Endothelial cell of umbilical vein (primary cell): ENCODE results near the gene THSD4. TPM values are rescaled to one million over a fixed set of nuclear protein-coding genes. Genes with fewer than 3 reads are reported as not detected.

Experiments used
- BruUV-seq: library from RNA; stranded (reverse); fragments of 400-500 nt; replicated peaks from 2 replicates; lab custom pipeline; 2021; lab: Mats Ljungman, UMichigan
- CTCF ChIA-PET: fragments of 300-600, 350-600 bp; sonication (Branson Sonifier 250); formaldehyde crosslinking; loops from one replicate; lab custom pipeline; 2021; ENCODE audit warnings: antibody characterized with exemption, inconsistent platforms; lab: Charles Lee
- POLR2A ChIA-PET: fragments of 300-600, 350-600 bp; sonication (Branson Sonifier 250); formaldehyde crosslinking; loops from one replicate; lab custom pipeline; 2021; ENCODE audit warnings: antibody characterized with exemption, inconsistent platforms; lab: Charles Lee
- DNase-seq: peaks from one replicate; pipeline ENCODE4 v3.0.0-alpha.2; 2011; ENCODE audit warnings: low read depth, low spot score
- FAIRE-seq: peaks from 2 replicates; lab custom pipeline; 2011; peaks lifted over from hg19 to GRCh38; lab: Jason Lieb, UNC
- H2AFZ ChIP-seq: 2 replicates; pipeline ENCODE4 v1.6.0; 2012; ENCODE audit warnings: low read depth, low read length, control low read depth, inconsistent platforms
- H3K27ac ChIP-seq: 2 replicates; pipeline ENCODE4 v1.5.1; 2011; ENCODE audit warnings: low read depth, mild to moderate bottlenecking, control low read depth, low read length, moderate library complexity; ENCODE audit not compliant: insufficient read depth
- H3K27me3 ChIP-seq, 2 experiments: 2 replicates each; pipeline versions ENCODE4 v1.6.0 to v1.6.1; 2011; ENCODE audit warnings: low read length in 2 of 2, mixed read lengths in 1 of 2; ENCODE audit not compliant: control insufficient read depth in 2 of 2, insufficient read depth in 2 of 2
- H3K36me3 ChIP-seq, 2 experiments: 2 replicates in 1 of 2; 3 replicates in 1 of 2; pipeline ENCODE4 v1.5.1; 2011; ENCODE audit warnings: low read length in 2 of 2, mild to moderate bottlenecking in 1 of 2, moderate library complexity in 1 of 2; ENCODE audit not compliant: control insufficient read depth in 2 of 2, insufficient read depth in 2 of 2; ENCODE audit errors: extremely low read depth in 1 of 2
- H3K4me1 ChIP-seq: 3 replicates; pipeline ENCODE4 v1.5.1; 2011; ENCODE audit warnings: mild to moderate bottlenecking, low read length; ENCODE audit not compliant: control insufficient read depth, insufficient read depth; ENCODE audit errors: extremely low read depth
- H3K4me2 ChIP-seq: 2 replicates; pipeline ENCODE4 v1.6.1; 2011; ENCODE audit warnings: low read length, control low read depth, mixed read lengths; ENCODE audit not compliant: insufficient read depth
- H3K4me3 ChIP-seq, 3 experiments: fragments of 200-600 bp in 1 of 3; sonication (generic), shearing (Covaris generic) in 1 of 3; replicated peaks in 1 of 3; 2 replicates each; pipeline ENCODE4 v1.5.1; 2011 to 2016; ENCODE audit warnings: control low read depth in 3 of 3, low read length in 3 of 3, mild to moderate bottlenecking in 2 of 3, inconsistent platforms in 1 of 3, low read depth in 1 of 3, moderate library complexity in 1 of 3; ENCODE audit not compliant: insufficient read depth in 1 of 3
- H3K79me2 ChIP-seq: 2 replicates; pipeline ENCODE4 v1.6.0; 2012; ENCODE audit warnings: low read length, inconsistent platforms; ENCODE audit not compliant: control insufficient read depth, insufficient read depth
- H3K9ac ChIP-seq: replicated peaks from 2 replicates; pipeline ENCODE3; 2011; ENCODE audit warnings: low read length, control low read depth; ENCODE audit not compliant: insufficient read depth; ENCODE audit errors: extremely low read depth
- H3K9me1 ChIP-seq: replicated peaks from 3 replicates; pipeline ENCODE4 v1.6.0; 2011; ENCODE audit warnings: mild to moderate bottlenecking, low read length; ENCODE audit not compliant: control insufficient read depth, insufficient read depth; ENCODE audit errors: extremely low read depth
- H3K9me3 ChIP-seq: replicated peaks from 2 replicates; pipeline ENCODE4 v1.5.1; 2012; ENCODE audit warnings: low read length, inconsistent platforms; ENCODE audit not compliant: control insufficient read depth, insufficient read depth
- H4K20me1 ChIP-seq: replicated peaks from 2 replicates; pipeline ENCODE3; 2011; ENCODE audit warnings: mild to moderate bottlenecking, low read length; ENCODE audit not compliant: control insufficient read depth, insufficient read depth; ENCODE audit errors: extremely low read depth
- EZH2 ChIP-seq: IDR thresholded peaks from 2 replicates; pipeline ENCODE4 v1.6.1; 2012; ENCODE audit warnings: borderline replicate concordance, low read depth, mild to moderate bottlenecking, moderate library complexity, low read length, inconsistent platforms; ENCODE audit not compliant: severe bottlenecking
- FOS ChIP-seq: IDR thresholded peaks from 2 replicates; pipeline ENCODE4 v1.6.1; 2011; ENCODE audit warnings: mild to moderate bottlenecking, low read length, moderate library complexity, borderline replicate concordance; ENCODE audit not compliant: insufficient read depth
- GATA2 ChIP-seq: IDR thresholded peaks from 2 replicates; pipeline ENCODE4 v1.7.0; 2011; ENCODE audit warnings: low read depth, mild to moderate bottlenecking, moderate library complexity, mixed read lengths, low read length; ENCODE audit not compliant: insufficient read length, insufficient read depth
- JUN ChIP-seq: IDR thresholded peaks from 2 replicates; pipeline ENCODE4 v1.6.1; 2011; ENCODE audit warnings: borderline replicate concordance, low read depth; ENCODE audit not compliant: insufficient read length, insufficient read depth
- MYC ChIP-seq: IDR thresholded peaks from one replicate; pipeline ENCODE4 v1.6.1; 2011; ENCODE audit warnings: mild to moderate bottlenecking, low read depth, low read length
- POLR2A ChIP-seq: IDR thresholded peaks from 2 replicates; pipeline ENCODE4 v1.6.1; 2012; ENCODE audit warnings: low read depth, mild to moderate bottlenecking, control low read depth, low read length
- POLR2AphosphoS5 ChIP-seq: IDR thresholded peaks from 2 replicates; pipeline ENCODE4 v1.6.1; 2012; ENCODE audit warnings: low read depth, mild to moderate bottlenecking, control low read depth, low read length, moderate library complexity; ENCODE audit not compliant: insufficient read depth
- dilution Hi-C: fragments of 300-500 bp; cut with MboI; formaldehyde crosslinking; loops from one replicate; pipeline ENCODE4 v1.15.0; 2019; ENCODE audit warnings: low sequenced_read_pairs; ENCODE audit not compliant: extremely low pct_ligation_motif_present
- intact Hi-C: fragments of 100-400 bp; cut with micrococcal nuclease; formaldehyde crosslinking; loops from one replicate; pipeline ENCODE4 v1.10.0; 2022
- polyA plus RNA-seq, 4 experiments: library from polyadenylated mRNA; depleted of rRNA in 3 of 4; stranded (reverse) in 3 of 4; unstranded in 1 of 4; fragments of >200 nt; gene quantifications; 2 replicates each; pipeline versions ENCODE4 v1.2.1 to v1.2.3, GENCODE V29; 2011 to 2012; ENCODE audit warnings: missing spikeins in 1 of 4
- total RNA-seq: library from RNA; stranded (reverse); gene quantifications from 2 replicates; pipeline ENCODE4 v1.2.3, GENCODE V29; 2021
- TF ChIP-seq, protein P1 (sequence below), 2 donors: IDR thresholded peaks; 1 replicate in 1 of 2; 2 replicates in 1 of 2; pipeline ENCODE4 v1.5.1; 2011; ENCODE audit warnings: low read length in 2 of 2, mild to moderate bottlenecking in 2 of 2, moderate library complexity in 2 of 2, control low read depth in 1 of 2, inconsistent platforms in 1 of 2, low read depth in 1 of 2; ENCODE audit not compliant: insufficient read depth in 1 of 2; ENCODE audit errors: extremely low read depth in 1 of 2
- TF ChIP-seq, protein P2 (sequence below): IDR thresholded peaks from 2 replicates; pipeline ENCODE4 v1.6.1; 2011; ENCODE audit not compliant: insufficient read depth, insufficient read length

Gene THSD4
- total and polyA plus RNA-seq, 2 donors (not counting 3 experiments of a cell fraction or from before 2014, with no cell fraction given) = 9.9 to 25.4 TPM

DNA sequence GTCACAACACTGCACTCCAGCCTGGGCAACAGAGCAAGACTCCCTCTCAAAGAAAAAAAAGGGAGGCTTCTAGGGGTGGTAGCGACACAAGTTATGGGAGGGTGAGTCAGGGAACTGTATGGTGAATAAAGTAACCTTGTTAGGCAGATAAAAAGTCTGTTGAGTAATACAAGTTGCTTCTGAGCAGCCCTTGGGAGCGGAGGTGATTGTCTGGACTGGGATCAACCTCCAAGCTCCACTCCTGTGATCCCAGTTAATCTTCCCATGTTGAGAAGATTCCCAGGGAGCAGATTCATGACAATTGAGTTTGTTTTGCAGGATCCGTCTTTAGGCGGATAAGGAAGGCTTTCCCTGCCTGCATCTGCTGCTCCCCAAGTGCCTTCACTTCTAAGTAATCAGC, 335.9 kb downstream of the THSD4 start:
- BruUV-seq = no TSS peak
- DNase-seq = no peak
- Histone ChIP-seq H3K9me3 (no peaks in the 10 kb centered on the region), H3K36me3 (no peaks in the 10 kb centered on the region), H3K79me2 (no peaks in the 10 kb centered on the region), H3K4me1 (peaks cover 21% of the 10 kb centered on the region), H3K4me2 (no peak overlapping the region), H3K9me1 (no peaks in the 10 kb centered on the region), H3K9ac (no peak overlapping the region), H3K27me3 (no peaks in the 10 kb centered on the region), H2AFZ (no peak overlapping the region), H3K27ac (no peak overlapping the region), H4K20me1 (no peaks in the 10 kb centered on the region), H3K4me3 (no peak overlapping the region)
- intact Hi-C loops = no loop called here
- dilution Hi-C loops = no loop called here
- CTCF ChIA-PET = interaction anchor here (0.6 to 3.5 kb wide), 3 partner anchors 9 to 293 kb away, joined by 3 to 25 read pairs (median 3); no protein-coding TSS in a partner anchor
- no peak for FAIRE-seq
- POLR2A ChIA-PET = no interaction called here
- TF ChIP-seq JUN (no peak), POLR2AphosphoS5 (no peak), MYC (no peak), EZH2 (no peak), POLR2A (no peak), FOS (no peak), GATA2 (no peak)
- TF ChIP-seq, protein P1, sequence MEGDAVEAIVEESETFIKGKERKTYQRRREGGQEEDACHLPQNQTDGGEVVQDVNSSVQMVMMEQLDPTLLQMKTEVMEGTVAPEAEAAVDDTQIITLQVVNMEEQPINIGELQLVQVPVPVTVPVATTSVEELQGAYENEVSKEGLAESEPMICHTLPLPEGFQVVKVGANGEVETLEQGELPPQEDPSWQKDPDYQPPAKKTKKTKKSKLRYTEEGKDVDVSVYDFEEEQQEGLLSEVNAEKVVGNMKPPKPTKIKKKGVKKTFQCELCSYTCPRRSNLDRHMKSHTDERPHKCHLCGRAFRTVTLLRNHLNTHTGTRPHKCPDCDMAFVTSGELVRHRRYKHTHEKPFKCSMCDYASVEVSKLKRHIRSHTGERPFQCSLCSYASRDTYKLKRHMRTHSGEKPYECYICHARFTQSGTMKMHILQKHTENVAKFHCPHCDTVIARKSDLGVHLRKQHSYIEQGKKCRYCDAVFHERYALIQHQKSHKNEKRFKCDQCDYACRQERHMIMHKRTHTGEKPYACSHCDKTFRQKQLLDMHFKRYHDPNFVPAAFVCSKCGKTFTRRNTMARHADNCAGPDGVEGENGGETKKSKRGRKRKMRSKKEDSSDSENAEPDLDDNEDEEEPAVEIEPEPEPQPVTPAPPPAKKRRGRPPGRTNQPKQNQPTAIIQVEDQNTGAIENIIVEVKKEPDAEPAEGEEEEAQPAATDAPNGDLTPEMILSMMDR (IDR thresholded peaks at IDR 0.05; ENCODE audit: extremely low read depth in 1 of 2, insufficient read depth in 1 of 2, low read depth in 1 of 2, low read length in 2 of 2) = no peak
- TF ChIP-seq, protein P2, sequence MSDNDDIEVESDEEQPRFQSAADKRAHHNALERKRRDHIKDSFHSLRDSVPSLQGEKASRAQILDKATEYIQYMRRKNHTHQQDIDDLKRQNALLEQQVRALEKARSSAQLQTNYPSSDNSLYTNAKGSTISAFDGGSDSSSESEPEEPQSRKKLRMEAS = no peak
